Measurements from ENCODE around the gene SCAMP5.

Gene SCAMP5

DNA sequence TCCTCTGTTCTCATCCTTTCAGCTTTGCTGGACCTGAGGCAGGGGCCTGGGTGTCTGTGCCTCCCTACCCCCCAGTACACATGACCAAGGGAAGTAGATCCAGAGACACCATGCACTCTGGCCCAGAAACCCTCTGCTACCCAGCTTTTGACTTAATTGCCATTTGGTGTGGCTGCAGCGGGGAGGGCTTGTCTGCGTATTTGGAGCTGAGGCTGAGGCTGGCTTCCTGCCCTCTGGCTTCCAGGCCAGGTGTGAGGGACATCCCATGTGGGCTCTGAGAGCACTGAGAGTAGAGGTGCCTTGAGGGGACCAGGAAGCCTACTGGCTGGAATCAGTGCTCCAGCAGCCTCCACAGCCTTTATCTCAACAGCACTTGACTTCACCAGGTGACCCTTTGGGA is 54.9 kb downstream of the SCAMP5 start:
- no peak for FAIRE-seq

DNA sequence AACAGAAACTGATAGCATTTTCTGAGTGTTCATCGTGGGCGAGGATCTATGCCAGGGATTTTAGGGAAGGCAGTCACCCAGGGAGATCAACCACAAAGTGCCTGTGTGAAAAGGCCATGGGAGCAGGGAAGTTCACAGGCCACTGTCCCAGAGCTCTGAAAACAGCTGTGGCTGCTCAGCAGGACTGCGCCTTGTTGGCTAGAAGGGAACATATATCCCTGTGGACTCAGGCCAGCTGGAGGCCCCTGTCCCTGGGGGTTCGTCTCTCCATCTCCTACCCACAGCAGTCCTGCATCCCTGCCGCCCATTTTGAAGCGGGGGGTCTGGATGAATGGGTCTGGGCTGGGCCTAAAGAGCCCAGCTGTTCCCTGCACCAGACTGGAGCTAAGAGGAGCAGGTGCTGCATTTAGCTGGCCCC is 55.8 kb downstream of the SCAMP5 start:
- no peak for FAIRE-seq

- FAIRE-seq, result no peak
These were observed 56.3 kb downstream of the SCAMP5 start for GRCh38 chr15:75051711-75052110.

GRCh38 chr15:75052972-75053747 is 57.8 kb downstream of the SCAMP5 start:
- no peak for FAIRE-seq

- no peak for FAIRE-seq
These were observed 58.4 kb downstream of the SCAMP5 start for GRCh38 chr15:75053748-75054125.

DNA sequence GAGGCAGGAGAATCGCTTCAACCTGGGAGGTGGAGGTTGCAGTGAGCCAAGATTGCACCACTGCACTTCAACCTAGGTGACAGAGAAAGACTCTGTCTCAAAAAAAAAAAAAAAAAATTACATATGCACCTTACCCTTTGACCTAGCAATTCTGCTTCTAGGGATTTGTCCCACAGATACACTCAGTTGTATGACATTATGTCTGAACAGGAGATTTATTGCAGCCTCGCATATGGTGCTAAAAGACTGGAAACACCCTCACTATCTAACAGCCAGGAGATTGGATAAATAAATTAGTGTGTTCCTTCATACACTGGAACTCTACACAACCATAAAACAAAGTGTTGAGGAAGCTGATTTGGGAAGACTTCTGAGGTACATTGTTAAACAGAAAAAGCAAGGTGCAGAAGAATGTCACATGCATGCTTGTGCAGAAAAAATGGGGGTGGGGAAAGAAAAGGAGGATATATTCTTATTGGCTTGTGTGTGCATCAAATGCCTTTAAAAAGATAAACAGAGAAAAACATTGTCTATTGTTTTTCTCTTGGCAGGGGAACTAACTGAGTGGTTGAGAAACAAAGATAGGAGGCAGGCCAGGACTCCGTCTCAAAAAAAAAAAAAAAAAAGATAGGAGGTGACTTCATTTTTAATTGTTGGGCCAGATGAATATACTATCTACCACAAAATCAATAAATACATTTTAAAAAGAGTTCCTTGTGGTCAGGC is 59.0 kb downstream of the SCAMP5 start:
- FAIRE-seq, result no peak

DNA sequence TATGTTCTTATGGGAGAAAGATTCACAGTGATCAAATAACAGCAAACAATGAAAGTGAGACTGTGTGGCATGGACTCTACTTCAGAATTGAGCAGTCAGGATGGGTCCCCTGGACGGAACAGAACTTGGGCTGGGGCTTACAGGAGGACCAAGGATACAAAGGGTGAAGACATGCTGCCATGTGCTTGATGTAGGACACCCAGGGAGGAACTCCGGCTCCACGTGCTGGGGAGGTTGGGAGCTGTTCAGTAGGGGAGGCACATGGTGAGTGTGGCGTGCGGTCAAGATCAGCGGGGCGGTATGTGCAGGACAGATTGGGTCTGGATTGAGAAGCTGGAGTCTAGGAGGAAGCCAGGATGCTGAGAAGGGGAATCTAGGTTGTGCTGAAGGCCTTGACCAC is 60.7 kb downstream of the SCAMP5 start:
- no peak for FAIRE-seq

DNA sequence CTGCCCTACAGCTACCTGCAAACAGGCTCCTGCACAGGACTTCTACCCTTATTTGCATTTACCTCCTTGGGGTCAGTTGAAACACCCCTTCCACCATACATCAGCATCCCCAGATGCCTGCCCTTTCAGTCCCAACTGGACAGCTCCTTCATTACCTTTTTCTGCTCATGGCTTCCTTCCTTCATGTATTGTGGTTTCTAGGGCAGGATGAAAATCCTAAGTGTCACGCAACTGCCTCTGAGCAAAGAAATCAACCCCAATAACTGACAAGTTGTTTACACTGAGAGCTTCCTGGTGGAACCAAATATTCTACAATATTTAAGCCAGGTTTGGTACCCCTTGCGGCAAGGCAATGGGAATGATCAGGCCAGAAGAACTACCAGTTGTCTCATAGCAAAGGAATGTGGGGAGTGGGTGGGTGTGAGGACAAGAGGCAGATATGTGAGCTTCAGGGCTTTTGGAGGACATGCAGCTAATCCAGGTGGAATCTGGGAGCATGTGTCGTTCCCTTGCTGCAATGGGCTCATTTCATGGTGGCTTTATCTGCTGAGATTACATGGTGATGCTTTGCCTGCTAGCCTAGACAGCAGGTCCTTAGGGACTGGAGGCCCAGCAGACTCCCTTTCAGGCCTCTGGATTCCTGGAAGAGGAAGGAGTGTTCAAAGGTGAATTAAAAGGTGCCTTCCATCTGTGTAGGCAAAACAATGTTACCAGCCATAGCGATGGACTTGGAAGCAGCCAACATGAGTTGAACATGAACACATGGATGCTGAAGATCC is 63.0 kb downstream of the SCAMP5 start:
- no peak for FAIRE-seq

DNA sequence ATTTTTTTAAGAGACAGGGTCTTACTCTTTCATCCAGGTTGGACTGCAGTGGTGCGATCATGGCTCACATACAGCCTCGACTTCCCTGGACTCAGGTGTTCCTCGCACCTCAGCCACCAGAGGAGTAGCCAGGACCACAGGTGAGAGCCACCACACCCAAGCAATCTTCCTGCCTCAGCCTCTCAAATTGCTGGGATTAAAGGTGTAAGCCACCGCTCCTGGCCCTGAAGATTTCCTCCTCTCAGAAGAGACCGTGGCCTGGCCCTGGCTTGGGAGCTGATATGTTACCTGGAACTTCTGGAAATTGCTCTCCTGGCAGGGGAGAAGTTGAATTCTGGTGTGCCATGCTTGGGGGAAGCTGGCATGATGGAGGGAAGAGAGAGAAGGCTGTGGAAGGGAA is 64.2 kb downstream of the SCAMP5 start:
- FAIRE-seq, result no peak

GRCh38 chr15:75061272-75061671 is 65.9 kb downstream of the SCAMP5 start:
- FAIRE-seq, result no peak

DNA sequence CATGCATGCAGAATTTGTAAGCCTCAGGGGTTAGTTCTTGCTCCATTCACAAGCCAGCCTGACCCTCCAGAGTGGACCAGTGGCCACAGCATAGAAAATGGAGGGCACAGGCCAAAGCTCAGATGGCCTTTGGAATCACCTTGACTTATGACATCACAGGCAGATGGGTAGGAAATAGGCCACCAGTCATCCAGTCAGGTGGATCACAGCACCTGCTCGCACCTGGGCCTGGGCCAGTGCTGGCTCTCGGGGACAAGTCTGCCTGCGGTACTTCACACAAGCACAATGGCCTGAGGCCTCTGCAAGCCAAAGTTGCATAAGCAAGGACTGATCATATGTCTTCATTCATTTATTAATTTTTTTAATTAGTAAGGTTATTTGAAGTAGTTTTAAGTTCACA is 67.3 kb downstream of the SCAMP5 start:
- no peak for FAIRE-seq

DNA sequence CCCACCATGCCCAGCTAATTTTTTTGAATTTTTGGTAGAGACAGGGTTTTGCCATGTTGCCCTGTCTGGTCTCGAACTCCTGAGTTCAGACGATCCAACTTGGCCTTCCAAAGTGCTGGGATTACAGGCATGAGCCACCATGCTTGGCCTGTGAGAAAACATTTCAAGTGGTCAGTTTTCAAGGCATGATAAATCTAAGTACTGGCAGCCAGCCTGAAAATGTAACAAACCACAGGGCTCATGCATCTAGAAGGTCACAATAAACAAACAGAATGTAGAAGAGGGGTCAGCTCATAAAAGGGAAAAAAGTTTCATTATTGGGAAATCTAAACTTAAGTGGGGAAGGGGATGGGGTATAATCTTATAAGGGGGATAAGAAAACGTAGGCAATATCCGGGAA is 68.0 kb downstream of the SCAMP5 start:
- no peak for FAIRE-seq

DNA sequence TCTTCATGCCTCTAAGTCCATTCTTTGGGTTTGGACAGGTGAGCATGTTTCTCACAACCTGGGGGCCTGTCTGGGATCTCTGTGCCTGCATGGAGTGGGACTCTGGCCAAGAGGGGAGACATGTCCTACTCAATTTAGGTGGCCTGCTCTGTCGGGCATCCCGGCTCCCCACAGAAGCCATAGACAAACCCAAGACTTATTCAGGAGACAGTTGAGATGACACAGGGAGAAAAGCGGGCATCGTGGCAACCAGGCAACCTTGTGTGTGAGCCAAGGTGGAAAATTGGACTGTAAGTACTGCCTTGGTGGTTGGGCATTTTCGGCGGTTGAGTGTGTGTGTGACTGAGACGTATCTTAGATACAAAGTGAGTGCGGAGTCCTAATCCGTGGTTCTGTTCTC is 68.5 kb downstream of the SCAMP5 start:
- FAIRE-seq, result no peak

DNA sequence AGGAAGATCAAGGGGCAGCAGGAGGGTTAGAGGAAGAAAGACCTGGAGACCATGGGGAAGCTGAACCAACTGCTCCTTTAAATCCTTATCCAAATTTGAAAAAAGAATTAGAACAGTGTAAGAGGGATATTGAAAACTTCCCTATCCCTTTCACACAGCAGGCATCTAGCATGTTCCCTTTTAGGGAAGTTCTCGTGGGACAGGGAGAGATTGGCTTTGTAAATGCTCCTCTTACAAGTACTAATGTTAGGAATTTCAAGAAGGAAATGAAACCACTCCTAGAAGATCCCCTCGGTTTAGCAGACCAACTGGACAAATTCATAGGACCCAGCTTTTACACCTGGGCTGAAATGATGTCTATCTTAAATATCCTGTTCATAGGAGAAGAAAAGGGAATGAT is 69.5 kb downstream of the SCAMP5 start:
- no peak for FAIRE-seq

DNA sequence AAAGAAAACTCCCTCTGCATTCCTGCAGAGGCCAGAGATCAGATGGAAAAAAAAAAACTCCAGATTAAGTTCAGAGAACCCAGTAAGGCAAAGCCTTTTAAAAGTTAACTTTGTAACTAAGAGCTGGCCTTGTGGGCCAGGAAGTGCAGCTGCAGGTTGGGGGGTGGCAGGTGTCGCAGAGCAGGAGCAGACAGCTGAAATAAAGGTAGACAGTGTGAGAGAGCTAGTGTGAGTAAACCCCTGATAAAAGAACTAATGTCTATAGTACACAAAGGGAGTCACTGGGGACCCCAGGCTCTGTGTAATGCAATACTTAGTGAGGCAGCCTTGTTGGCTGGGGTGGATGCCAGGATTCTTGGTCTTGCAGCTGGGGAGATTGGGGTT is 70.1 kb downstream of the SCAMP5 start:
- no peak for FAIRE-seq

DNA sequence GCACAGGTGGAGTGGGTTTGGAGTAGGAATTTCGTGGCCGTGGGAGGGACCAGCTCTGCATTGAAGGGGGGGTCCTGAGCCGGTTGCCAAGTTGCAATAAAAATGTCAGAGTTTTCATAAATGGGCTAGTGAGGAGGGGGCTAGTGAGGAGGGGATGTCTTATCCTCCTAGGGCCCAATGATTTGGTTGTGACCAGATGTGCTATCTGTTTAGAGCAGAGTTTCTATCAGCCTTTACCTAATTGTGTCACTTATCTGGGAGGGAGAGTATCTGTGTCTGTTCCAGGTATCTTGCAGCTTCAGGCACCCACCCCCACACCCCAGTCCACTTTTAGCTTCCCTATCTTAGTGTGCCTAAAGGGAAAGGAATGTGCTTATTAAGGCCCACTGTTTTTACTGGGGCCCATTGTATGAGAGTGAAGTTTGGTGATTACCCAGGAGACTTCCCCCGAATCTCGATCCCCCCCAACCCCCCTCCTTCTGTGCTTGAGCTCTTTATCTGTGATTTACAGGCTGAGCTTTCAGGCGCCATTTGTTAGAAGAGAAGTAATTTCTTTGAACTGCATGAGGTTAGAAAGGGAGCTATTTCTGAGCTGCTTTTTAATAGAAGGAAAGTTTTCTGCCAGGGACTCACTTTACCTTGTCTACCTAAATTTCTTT is 70.6 kb downstream of the SCAMP5 start:
- no peak for FAIRE-seq

DNA sequence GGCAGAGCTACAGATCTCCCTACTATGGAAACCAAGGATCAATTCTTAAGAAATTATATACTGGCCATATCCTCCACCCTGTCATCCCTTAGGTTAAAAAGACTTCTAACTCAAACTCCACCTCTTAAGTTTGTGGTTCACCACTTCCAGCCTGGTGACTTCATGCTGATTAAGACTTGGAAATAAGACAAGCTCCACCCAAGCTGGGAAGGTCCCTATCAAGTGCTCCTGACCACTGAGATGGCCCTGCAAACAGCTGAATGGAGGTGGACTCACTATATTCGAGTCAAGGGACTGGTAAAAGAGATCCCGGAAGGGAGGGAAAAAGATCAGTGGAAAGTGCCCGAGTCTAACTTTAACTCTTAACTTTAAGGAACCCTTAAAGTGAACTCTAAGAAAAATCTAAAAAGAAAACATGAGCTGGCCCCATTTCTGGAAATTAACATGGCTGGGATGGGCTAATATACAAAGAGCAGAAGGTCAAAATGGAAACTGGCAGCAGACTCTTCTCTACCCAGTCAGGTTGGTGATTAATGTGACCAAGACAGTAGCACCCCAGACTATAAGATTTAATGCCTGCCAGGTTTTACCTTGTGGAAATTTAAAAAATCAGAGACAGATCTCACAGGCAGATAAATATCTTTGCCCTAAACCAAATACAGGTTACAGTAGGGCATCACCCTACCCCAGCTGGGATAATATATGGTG is 71.9 kb downstream of the SCAMP5 start:
- FAIRE-seq, result no peak

DNA sequence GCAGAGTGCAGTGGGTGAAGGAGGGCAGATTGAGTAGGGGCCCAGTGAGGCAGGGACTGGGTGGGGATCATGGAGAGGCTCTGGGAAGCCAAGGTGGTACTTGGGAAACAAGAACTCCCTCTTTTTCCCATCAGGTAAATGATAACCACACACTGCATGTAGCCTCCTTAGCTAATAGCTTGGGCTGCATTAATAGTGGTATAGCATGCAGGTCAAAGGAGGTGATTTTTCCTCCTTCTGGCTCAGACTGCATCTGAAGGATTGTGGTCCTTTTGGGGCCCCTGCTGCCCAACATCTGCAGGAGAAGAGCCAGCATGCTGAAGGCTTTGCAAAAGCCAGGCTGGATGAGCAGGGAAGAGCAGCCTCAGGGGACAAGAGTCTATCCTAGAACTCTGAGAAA is 73.4 kb downstream of the SCAMP5 start:
- FAIRE-seq, result no peak

GRCh38 chr15:75069301-75069925 is 74.0 kb downstream of the SCAMP5 start:
- FAIRE-seq, result no peak

GRCh38 chr15:75070674-75071073 is 75.3 kb downstream of the SCAMP5 start:
- FAIRE-seq, result no peak

All from colon (tissue), 2 donors.